HFFc6 (cell line): Measurements from ENCODE around the gene KATNB1. TPM values are rescaled to one million over a fixed set of nuclear protein-coding genes. Genes with fewer than 3 reads are reported as not detected.

Source experiments
- DNase-seq: peaks from one replicate; pipeline ENCODE4 v3.0.0-alpha.2; 2018
- H3K27ac Mint-ChIP-seq: 2 replicates; pipeline ENCODE4 v1.8.0; 2020; ENCODE audit warnings: mild to moderate bottlenecking, mixed read lengths
- H3K27me3 Mint-ChIP-seq: 2 replicates; pipeline ENCODE4 v1.8.0; 2021; ENCODE audit warnings: mild to moderate bottlenecking, moderate library complexity, mixed read lengths; ENCODE audit not compliant: insufficient read depth
- H3K36me3 Mint-ChIP-seq: 2 replicates; pipeline ENCODE4 v1.8.0; 2021; ENCODE audit warnings: low read depth, mixed read lengths
- H3K4me1 Mint-ChIP-seq: 2 replicates; pipeline ENCODE4 v1.8.0; 2020; ENCODE audit warnings: low read depth, mixed read lengths
- H3K4me3 Mint-ChIP-seq: 2 replicates; pipeline ENCODE4 v1.8.0; 2020; ENCODE audit warnings: mild to moderate bottlenecking, moderate library complexity, mixed read lengths
- H3K9me3 Mint-ChIP-seq: 2 replicates; pipeline ENCODE4 v1.8.0; 2020; ENCODE audit warnings: mild to moderate bottlenecking, mixed read lengths
- CTCF ChIP-seq: fragments of 200-600 bp; sonication (generic); IDR thresholded peaks from 2 replicates; pipeline ENCODE4 v1.5.0; 2021; ENCODE audit warnings: antibody characterized with exemption, mild to moderate bottlenecking
- long read RNA-seq: library from polyadenylated mRNA; unstranded; transcript quantifications from one replicate; pipeline ENCODE4 v2.0.0, GENCODE V29; 2019
- total RNA-seq, 6 experiments: library from RNA; stranded (reverse); fragmentation: NEBNext Ultra II Directional; extraction: Animal tissue kit (Norgen Biotek cat#: 25700); gene quantifications; 2 replicates in 1 of 6; 3 replicates in 5 of 6; pipeline ENCODE4 v1.2.3, GENCODE V29; 2021

KATNB1 gene
- total RNA-seq: 10 to 100 TPM; 20.4 to 22.1 (median 21.6) TPM
- long read RNA-seq, transcript KATNB1-201 (20 exons, 2,664 nt): major isoform, 31 of 37 reads
- long read RNA-seq, partial matches to known transcripts: 1 of 37 reads
- long read RNA-seq, other reads (novel, unspliced or antisense): 5 of 37 reads

GRCh38 chr16:57735755-57736418 lies at the start of gene KATNB1:
Gene KATNB1 (plus strand): TSS chr16:57735770. CDS start chr16:57737244, 1,474 bp downstream.
- no peak for DNase-seq
- peaks cover 11% of the 10 kb centered on the region for H3K9me3 Mint-ChIP-seq

GRCh38 chr16:57686577-57686976 lies 49.0 kb upstream of the KATNB1 start:
- H3K9me3 Mint-ChIP-seq: no peaks in the 10 kb centered on the region
- no peak for DNase-seq
- peaks cover 26% of the 10 kb centered on the region for H3K27me3 Mint-ChIP-seq
- no peaks in the 10 kb centered on the region for H3K4me1 Mint-ChIP-seq
- TF ChIP-seq CTCF: no peak
- H3K36me3 Mint-ChIP-seq: no peaks in the 10 kb centered on the region
- no peak overlapping the region for H3K4me3 Mint-ChIP-seq
- H3K27ac Mint-ChIP-seq: no peak overlapping the region

More at GRCh38 chr16:57735755-57736418, at the start of gene KATNB1:
- peak within 1 kb of the TSS; percentile 97 for H3K4me3 Mint-ChIP-seq
- no peak for TF ChIP-seq CTCF
- H3K4me1 Mint-ChIP-seq: peaks cover 25% of the 10 kb centered on the region
- peaks cover 9% of the 10 kb centered on the region for H3K36me3 Mint-ChIP-seq
- H3K27ac Mint-ChIP-seq: peak within 1 kb of the TSS; percentile 98
- H3K27me3 Mint-ChIP-seq: peaks cover 5% of the 10 kb centered on the region

- Mint-ChIP-seq H3K36me3 (no peaks in the 10 kb centered on the region), H3K4me3 (no peak overlapping the region), H3K27ac (no peak overlapping the region), H3K9me3 (no peaks in the 10 kb centered on the region), H3K4me1 (no peaks in the 10 kb centered on the region), H3K27me3 (peaks cover 29% of the 10 kb centered on the region)
- TF ChIP-seq CTCF: no peak
- no peak for DNase-seq
These were observed 48.1 kb upstream of the KATNB1 start for GRCh38 chr16:57687363-57687929.

GRCh38 chr16:57688487-57688986 lies 47.0 kb upstream of the KATNB1 start:
- no peak for TF ChIP-seq CTCF
- H3K27me3 Mint-ChIP-seq: peaks cover 37% of the 10 kb centered on the region
- no peak overlapping the region for H3K4me3 Mint-ChIP-seq

GRCh38 chr16:57688987-57689761 lies 46.4 kb upstream of the KATNB1 start:
- Mint-ChIP-seq H3K27ac (no peak overlapping the region), H3K36me3 (no peaks in the 10 kb centered on the region), H3K4me3 (no peak overlapping the region), H3K27me3 (peaks cover 33% of the 10 kb centered on the region), H3K9me3 (no peaks in the 10 kb centered on the region), H3K4me1 (no peaks in the 10 kb centered on the region)
- no peak for DNase-seq
- TF ChIP-seq CTCF: no peak

More at GRCh38 chr16:57688487-57688986, 47.0 kb upstream of the KATNB1 start:
- Mint-ChIP-seq H3K27ac (no peak overlapping the region), H3K9me3 (no peaks in the 10 kb centered on the region), H3K36me3 (no peaks in the 10 kb centered on the region), H3K4me1 (no peaks in the 10 kb centered on the region)
- DNase-seq: no peak
